Putamen (tissue), 1 donor: ENCODE data around the gene DIPK1C.
A peak's percentile ranks its signal among the peaks of the same experiment; 100 is the strongest.

ENCODE experiments used
- DNase-seq: peaks from one replicate; pipeline ENCODE4 v3.0.0-alpha.2; 2016; ENCODE audit warnings: low spot score

DIPK1C gene

GRCh38 chr18:74420481-74420880, 36.6 kb downstream of the DIPK1C start:
- no peak for DNase-seq

DNA sequence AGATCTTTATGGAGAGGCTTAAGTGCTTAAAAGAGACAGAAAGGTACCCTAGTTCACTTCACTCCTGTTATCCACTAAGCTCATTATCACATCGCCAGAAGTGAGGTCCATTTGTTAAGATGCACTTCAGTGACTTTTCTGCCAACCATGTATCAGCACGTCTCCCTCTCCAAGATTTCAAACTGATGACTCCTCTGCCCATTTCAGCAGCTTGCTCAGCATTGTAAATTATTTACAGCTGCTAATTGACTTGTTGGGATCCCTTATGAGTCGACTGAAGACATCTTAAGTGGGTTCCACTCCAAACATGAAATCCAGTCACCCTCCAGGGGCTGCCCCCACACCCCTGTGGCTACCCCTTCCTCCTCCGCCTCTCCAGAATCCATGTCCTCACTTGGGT, 37.3 kb downstream of the DIPK1C start:
- DNase-seq = no peak

DNA sequence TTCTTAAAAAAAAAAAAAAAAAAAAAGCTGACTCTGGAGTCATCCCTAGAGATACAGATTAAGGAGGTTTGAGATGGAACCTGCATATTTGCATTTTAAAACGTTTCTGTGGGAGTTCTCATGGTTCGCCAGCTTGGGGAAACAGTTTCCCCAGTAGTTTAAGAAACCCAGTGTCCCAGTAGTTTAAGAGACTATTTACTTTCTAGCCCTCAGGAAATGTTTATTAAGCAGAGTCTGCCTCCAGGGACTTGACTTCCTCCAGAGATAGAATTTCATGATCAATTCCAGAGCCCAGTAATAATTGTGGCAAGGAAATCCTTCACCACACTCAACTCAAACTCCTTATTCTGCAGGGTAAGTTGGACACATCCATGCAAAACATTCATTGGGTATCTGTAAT, 39.1 kb downstream of the DIPK1C start:
- DNase-seq = no peak

- DNase-seq = no peak
These were observed 41.0 kb downstream of the DIPK1C start for GRCh38 chr18:74416124-74416523.

DNA sequence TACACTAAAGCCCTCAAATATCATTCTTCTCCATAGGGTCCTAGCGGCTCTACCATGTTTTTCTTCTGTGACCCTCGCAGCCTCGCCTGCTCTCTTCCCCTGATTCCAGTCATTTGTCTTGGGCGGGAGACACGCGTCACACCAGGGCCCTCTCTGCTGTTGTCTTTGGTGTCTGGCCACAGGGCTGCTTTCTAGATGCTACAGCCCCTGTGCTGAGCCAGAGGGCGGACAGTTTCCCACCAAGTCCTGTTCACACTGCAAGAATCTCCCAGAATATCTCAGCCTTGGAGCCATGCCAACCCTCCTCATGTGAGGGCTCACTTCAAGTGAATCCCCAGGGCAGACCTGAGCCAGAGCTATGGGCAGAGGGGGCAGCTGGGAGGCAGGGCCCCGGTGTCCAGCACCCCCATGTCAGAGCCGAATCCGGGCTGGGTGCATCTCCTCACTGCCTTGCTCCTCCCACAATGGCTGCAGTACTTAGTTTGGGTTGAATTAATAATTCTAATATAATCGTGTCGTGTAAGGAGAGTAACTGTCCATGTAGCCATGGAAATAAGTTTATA, 42.1 kb downstream of the DIPK1C start:
- DNase-seq = no peak

GRCh38 chr18:74413836-74414235, 43.3 kb downstream of the DIPK1C start:
- no peak for DNase-seq

DNA sequence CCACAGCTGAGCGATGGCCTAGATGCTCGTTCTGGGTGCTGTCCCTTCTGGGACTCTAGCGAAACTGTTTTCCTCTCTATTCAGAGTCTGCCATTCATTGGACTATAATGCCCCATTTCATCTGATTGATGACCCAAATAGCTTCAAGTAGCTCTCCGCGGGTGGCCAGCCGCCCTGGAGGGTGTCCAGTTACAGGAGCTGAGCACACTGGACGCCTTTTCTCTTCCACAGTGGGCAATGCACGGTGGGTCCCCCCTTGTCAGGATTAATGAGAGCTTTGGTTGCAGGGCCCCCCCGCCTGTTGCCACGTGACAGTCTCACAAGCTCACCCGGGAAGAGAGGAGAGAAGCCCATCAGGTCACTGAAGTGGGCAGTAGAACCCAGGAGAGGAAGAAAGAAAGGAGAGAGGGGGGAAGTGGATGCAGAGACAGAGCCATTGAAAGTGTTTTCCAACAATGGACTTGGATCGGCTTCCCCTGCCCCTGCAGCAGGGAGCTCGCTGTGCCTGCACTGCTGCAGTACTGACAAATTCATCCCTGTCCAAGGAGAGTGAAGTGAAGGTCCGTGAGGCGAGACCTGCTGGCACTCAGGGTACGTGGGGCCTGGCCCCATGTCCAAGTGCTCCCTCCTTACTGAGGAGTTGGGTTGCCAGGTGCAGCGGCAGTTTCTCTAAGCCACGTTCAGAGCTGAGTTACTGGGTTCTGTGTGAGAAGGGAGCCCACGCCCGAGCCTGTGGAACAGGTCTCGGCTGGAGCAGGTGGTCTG, 44.8 kb downstream of the DIPK1C start:
- peak; percentile 87 for DNase-seq

- DNase-seq = no peak
These were observed 45.6 kb downstream of the DIPK1C start for GRCh38 chr18:74411475-74411874.

- DNase-seq = no peak
These were observed 46.6 kb downstream of the DIPK1C start for GRCh38 chr18:74410441-74410992.

GRCh38 chr18:74407888-74408287, 49.2 kb downstream of the DIPK1C start:
- no peak for DNase-seq

GRCh38 chr18:74402806-74403433, 54.2 kb downstream of the DIPK1C start:
- DNase-seq = no peak

DNA sequence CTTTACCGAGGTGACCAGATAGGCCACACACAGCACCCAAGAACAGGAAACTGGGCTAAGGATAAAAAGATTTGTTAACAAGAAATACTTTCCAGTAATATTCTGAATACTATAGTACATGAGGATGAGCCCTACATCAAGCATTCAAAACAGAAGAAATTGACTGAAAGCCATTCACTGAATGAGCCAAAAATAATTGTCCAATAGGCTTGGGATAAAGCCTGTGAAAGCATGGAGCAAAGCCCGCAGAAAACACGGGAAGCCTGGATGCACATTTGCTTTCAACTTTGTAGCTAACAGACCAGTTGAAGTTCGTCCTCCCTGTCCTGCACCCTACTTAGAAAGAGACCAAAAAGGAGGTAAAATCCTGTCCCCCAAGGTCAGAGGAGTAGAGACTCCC, 56.3 kb downstream of the DIPK1C start:
- DNase-seq = no peak

GRCh38 chr18:74399091-74399887, 57.8 kb downstream of the DIPK1C start:
- DNase-seq = no peak

DNA sequence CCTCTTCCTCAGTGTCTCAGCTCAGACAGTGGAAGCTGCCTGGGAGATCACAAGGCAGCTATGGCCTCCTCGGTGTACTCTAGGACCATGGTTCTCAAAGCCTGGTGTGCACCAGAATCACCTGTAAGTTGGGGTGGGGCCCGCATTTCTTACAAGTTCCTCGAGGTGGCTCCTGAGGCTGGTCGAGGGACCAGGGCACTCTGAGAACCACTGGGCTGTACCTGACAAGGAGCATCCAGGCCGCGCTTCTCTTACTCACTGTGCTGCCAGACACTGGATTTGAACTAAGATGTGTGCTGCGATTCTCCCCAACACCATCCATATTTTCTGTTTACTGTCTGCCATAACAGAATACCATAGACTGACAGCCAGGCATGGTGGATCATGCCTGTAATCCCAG, 59.5 kb downstream of the DIPK1C start:
- DNase-seq = no peak

DNA sequence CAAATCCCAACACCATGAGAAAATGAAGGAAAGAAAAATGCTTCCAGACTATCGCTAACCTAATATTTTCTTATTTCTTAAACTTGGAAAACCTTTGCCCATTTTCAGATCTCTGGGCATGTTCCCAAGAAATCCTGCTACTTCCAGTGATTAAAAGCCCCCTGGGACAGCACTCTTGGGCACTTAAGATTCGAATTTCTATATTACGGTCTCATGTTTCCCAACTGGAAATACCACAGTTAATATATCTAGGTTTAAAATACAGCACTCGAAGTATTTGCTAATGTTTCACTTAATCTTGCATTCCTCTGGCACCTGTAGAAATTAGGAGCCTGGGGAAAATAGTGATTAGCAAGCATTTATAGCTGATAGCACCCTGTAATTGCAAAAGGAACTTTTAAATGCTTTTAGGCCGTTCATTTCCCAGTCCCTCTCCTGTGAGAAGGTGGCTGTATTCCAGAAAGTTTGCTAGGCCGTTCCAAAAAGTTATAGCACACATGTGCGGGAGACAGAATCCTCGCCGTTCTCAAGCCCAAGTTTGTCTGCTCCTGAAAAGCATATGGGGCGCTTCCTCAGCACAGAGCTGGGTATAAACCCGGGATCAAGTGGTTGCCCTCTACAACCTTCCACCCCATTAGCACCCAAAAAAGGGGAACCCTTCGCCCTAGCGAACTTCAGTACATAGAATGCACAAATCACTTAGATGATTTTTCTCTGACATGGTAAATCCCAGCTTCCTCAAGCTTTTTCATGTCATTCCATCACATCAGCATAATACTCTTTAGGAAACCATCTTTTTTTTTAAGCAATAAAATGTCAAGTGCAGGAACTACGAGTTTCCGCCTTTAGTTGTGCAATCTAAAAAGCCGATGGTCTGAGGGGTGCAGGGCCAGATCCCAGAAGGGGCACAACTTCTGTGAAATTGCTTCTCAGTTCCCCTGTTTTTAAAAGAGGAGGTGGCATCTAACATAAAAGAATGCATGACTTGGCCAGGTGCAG, 60.6 kb downstream of the DIPK1C start:
- DNase-seq = no peak

DNA sequence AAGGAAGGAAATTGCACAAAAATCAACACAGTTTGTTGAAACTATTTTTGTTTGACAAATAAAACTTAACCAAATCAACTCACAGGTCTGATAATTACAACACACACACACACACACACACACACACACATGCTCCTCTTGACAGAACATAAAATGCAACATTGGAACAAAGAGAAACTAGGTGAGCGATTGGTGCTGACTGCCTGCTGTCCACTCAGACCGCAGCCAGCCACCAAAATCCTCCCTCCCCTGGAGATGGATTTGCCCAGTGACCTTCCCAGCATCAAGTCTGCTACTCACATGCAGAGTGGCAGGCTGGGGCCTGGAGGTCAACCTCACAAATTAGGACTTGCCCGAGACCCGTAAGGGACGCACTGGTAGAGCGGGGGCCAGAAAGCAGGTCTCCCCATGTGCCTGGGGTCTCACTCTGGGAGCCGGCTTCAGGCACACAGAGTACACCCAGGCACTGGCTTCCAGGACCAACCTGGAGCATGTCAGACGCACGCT, 61.4 kb downstream of the DIPK1C start:
- DNase-seq = no peak

GRCh38 chr18:74395006-74395405, 62.1 kb downstream of the DIPK1C start:
- no peak for DNase-seq

GRCh38 chr18:74392323-74392722, 64.8 kb downstream of the DIPK1C start:
- no peak for DNase-seq

DNA sequence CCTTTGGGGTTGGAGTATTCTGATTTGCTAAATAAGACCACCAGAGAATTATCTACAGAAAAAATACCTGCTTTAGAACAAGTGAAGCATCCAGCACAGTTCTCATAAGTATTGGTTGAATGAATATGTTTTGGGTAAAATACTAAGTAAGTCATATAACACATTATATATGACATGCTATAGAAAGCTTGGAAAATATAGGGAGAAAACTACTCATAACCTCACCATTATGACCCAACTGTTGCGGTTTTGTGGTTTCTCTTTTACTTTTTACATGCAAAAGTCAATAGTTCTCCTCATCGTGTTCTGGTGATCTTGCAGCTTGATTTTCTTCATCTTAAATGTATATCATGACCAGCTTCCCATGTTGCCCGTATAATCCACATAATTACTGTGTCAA, 66.2 kb downstream of the DIPK1C start:
- no peak for DNase-seq

- no peak for DNase-seq
These were observed 67.1 kb downstream of the DIPK1C start for GRCh38 chr18:74389991-74390390.
